Superior temporal gyrus (tissue), 1 donor: Measurements from ENCODE around the gene DLG3.
"Not testable (repeated sequence)": the region's sequence is repeated elsewhere in the genome, so short reads cannot be mapped to it uniquely, and the experiment has no call there.

Experiments used
- DNase-seq: peaks from one replicate; pipeline ENCODE4 v3.0.0-alpha.2; 2016; ENCODE audit errors: extremely low spot score

DLG3 gene

DNA sequence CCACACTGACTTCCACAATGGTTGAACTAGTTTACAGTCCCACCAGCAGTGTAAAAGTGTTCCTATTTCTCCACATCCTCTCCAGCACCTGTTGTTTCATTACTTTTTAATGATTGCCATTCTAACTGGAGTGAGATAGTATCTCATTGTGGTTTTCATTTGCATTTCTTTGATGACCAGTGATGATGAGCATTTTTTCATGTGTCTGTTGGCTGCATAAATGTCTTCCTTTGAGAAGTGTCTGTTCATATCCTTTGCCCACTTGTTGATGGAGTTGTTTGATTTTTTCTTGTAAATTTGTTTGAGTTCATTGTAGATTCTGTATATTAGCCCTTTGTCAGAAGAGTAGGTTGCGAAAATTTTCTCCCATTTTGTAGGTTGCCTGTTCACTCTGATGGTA, 71.1 kb downstream of the DLG3 start:
- not testable (repeated sequence) for DNase-seq

DNA sequence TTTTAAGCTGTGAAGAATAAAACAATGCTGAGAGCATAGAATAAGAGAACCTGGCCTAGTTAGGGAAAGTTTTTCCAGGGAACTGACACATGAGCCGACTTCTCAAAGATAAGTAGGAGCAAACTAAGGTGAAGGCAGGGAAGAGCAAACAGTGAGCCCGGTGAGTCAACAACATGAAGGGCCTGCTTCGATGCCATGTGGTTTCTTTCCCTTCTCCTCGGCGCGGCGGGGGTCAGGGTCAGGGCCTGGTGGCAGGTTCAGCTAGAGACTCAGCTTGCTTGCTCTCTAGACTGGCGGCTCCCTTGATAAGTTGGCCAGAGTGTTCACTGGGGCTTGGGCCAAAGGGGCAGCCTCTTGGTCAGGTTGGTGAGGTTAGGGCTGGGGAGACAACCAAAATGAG, 81.1 kb downstream of the DLG3 start:
- DNase-seq = no peak

DNA sequence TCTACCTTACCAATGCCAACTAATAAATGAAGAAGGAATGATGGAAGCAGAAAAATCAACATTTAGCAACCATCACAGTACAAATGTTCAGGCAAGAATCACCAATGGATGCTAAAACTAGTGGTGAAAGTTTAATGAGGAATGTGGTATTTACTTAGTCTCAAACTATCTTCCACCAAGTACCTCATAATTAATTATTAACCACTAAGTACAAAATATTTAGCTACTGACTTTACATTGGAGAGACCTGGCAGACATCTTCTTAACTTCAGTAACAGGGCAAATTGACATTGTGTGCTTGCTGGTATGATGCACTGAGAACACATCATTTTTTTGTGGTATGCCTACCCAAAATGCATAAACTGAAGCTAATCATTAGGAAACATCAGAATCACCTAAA, 82.4 kb downstream of the DLG3 start:
- no peak for DNase-seq

DNA sequence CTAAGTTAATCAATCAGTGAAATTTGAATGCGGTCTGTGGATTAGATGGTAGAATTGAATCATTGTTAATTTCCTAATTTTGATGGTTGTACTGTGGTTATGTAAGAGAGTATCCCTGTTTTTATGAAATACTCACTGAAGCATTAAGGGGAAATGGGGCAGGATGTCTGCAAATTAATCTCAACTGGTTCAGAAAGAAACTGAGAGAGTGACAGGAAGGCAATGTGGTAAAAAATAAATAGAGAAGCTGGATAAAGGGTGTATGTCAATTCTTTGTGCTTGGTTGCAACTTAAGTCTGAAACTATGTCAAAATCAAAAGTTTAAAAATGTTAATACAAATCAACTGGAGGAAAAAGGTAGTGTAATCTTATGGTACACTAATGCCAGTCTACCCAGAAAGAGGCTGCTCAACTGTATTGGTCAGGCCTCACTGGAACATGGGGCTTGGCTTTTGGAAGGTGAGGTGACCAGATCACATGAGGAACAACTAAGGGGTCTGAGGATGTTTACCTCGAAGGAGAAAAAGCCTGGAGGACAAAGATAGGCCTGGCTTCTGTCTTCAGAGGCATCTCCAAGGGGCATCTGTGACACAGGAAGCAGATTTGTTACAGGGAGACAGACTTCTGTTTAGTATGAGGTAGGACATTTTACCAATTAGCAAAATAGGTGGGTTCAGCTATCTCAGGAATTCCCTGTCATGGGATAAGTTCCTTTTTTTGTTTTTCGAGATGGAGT, 83.1 kb downstream of the DLG3 start:
- DNase-seq = no peak

DNA sequence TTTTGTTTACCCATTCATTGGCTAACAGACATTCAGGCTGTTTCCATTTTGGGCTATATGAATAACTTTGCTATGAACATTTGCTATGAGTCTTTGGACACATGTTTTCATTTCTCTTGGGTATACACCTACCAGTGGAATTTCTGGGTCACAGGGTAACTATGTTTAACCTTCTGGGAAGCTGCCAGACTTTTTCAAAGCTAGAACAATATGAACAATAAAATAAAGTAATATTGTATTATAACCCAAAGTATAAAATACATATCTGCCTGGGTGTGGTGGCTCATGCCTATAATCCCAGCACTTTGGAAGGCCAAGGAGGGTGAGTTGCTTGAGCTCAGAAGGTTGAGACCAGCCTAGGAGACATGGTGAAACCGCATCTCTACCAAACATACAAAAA, 90.6 kb downstream of the DLG3 start:
- no peak for DNase-seq

DNA sequence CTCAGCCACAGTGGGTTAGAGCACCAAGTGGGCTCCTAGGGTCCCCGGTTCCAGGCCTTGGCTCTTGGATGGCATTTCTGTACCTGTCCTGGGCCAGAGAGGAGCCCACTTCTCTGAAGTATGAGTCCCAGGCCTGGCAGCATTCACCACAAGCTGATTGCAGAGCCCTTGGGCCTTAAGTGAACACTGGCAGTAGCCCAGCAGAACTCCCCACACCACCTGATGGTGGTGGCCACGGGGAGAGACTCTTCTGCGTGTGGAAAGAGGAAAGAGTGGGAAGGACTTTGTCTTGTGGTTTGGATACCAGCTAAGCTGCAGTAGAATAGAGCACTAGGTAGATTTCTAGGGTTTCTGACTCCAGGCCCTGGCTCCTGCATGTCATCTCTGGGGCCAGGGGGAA, 104.8 kb downstream of the DLG3 start:
- no peak for DNase-seq

DNA sequence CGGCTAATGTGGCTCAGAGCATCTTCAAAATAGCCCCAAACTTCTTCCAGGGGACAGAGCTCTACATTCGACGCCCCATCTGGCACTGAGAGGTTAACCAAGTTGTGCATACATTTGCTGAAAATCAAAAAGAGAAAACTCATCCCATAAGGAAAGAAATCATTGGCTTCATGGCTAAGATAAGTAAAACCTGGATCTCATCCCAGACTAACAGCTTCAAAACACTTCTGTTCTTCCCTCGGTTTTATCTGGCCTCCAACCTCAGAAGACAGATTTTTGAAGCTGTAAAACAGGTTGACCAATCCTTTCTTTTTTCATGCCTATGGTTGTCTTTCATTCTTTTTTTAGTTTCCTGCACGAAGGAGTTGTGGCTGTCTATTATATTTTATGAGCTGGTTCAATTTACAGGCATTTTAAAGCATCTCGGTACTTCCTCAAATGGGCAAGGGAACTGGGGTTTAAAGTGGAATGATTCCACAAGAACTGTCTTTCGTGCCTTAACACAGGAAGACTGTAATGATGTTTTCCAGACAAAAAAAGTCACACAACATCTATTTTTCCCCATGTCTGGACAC, 107.6 kb downstream of the DLG3 start:
- DNase-seq = peak; percentile 12

DNA sequence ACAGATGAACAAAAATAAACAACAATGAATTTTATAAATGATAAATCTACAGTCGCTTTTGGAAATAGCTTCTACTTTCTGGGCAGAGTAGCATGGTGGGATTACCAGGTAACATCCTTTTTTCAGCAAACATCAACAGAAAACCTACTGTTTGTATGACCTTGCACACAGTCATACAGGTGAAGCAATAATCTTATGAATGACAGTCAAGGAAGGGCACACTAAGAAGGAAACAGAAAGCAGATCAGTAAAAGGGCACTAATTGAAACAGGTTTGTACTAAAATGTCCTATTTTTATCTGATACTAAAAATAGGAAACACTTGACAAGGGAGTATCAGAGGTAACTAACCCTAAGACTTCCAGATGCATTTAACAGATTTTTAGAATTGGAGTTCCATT, 108.9 kb downstream of the DLG3 start:
- DNase-seq = no peak

DNA sequence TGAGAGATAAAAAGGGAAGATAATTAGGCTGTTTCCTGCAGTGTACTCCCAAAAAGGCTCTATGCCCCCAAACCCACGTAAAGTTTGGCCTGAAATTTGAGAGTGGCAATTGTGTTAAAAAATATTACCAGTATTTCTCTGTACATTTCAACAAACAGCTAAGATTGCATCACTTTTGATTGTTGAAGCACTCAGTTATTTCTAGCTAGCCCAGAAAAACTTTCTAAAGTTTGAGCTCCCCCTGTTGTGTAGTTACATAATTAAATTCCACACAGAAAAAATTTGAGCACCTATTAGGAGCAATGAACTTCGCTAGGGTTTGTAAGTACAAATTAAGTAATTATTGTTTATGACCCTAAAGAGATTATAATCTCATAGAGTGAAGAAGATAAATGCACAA, 109.4 kb downstream of the DLG3 start:
- DNase-seq = no peak

DNA sequence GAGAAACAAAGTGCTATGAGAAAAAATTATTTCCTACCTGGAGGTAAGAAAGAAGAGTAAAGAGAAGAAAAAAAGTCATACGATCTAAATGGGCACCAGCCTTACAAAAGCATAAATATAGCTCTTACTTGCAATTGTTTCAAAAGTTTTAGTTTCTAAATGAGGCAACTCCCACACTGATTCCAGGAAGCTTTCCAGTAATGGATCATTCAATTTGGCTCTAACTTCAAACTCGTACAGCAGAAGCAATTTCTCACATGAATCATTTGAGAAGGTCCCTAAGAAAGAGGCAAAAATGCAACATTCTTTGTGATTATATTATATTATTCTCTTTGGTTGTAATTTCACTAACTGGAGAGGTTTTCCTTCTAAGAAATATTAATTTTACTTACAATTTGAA, 109.9 kb downstream of the DLG3 start:
- peak; percentile 10 for DNase-seq

DNA sequence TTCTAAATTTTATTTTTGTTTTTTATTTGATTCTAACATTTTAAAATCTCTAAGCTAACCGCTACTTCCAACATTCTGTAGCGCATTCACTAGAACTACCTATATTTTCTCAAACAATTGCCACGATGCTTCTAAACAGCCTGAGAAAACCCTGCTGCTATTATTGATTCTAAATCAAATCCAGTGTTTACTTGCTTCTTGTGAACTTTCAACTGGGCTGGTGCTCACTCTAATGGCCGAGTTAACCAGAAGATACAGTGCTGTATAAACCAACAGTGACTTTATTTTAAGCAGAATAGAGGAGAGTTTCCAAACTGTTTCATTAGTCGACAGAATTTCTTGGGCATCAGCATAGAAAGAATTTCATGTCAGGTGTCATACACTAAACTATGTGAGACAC, 110.3 kb downstream of the DLG3 start:
- no peak for DNase-seq
